OCI-LY1 (cell line): ENCODE measurements around the gene PGF.

Experiments used
- CTCF ChIP-seq: fragments of 200-600 bp; sonication (generic), shearing (Covaris generic); IDR thresholded peaks from 2 replicates; pipeline ENCODE4 v1.5.1; 2017; ENCODE audit warnings: mild to moderate bottlenecking, antibody characterized with exemption, low read length, moderate library complexity, mixed read lengths
- EZH2 ChIP-seq: fragments of 200-600 bp; sonication (generic), shearing (Covaris generic); IDR thresholded peaks from 2 replicates; pipeline ENCODE4 v1.8.0; 2017; ENCODE audit warnings: borderline replicate concordance, mixed run types, mild to moderate bottlenecking, antibody characterized with exemption, low read length, moderate library complexity, mixed read lengths

GRCh38 chr14:74904635-74905503 lies 50.5 kb downstream of the PGF start:
- TF ChIP-seq CTCF = no peak
- no peak for TF ChIP-seq EZH2
